HepG2 (cell line): ENCODE measurements around the gene TGFBI. TPM values are rescaled to one million over a fixed set of nuclear protein-coding genes. Genes with fewer than 3 reads are reported as not detected.

Experiments used
- ATAC-seq: fragments of 200-7000 bp; cut with Tn5 transposase; 3 replicates; pipeline ENCODE4 v1.9.1; 2020; ENCODE audit warnings: mild to moderate bottlenecking, moderate library complexity
- BruUV-seq: library from RNA; stranded (reverse); fragments of 400-500 nt; replicated peaks from 2 replicates; lab custom pipeline; 2021; lab: Mats Ljungman, UMichigan
- CTCF ChIA-PET: fragments of 300-600 bp; formaldehyde crosslinking; extraction: SDS; loops from one replicate; lab custom pipeline; 2021; ENCODE audit warnings: low total read pairs, inconsistent platforms, low intra/inter-chr PET ratio; lab: Yijun Ruan, JAX
- POLR2A ChIA-PET: fragments of 350-600 bp; sonication (Branson Sonifier 250); formaldehyde crosslinking; loops from one replicate; lab custom pipeline; 2020; ENCODE audit warnings: antibody characterized with exemption, inconsistent platforms; lab: Yijun Ruan, JAX
- DNase-seq: peaks from one replicate; pipeline ENCODE4 v3.0.0-alpha.2; 2015; ENCODE audit warnings: low spot score
- FAIRE-seq: peaks from 3 replicates; lab custom pipeline; 2011; peaks lifted over from hg19 to GRCh38; lab: Jason Lieb, UNC
- H2AFZ ChIP-seq: one replicate; pipeline ENCODE4 v1.6.1; 2011; ENCODE audit warnings: low read length, inconsistent platforms
- H3K27ac ChIP-seq: fragments of 300-600 bp; 3 replicates; pipeline ENCODE4 v1.8.0; 2011; ENCODE audit warnings: mixed run types, mild to moderate bottlenecking, mixed read lengths, low read length, inconsistent platforms; ENCODE audit not compliant: insufficient read depth; ENCODE audit errors: extremely low read length
- H3K27me3 ChIP-seq, 2 experiments: fragments of 200-600 bp in 1 of 2; 2 replicates in 1 of 2; 3 replicates in 1 of 2; pipeline versions ENCODE4 v1.6.0 to v1.8.0; 2011; ENCODE audit warnings: low read length in 2 of 2, mild to moderate bottlenecking in 2 of 2, moderate library complexity in 2 of 2, inconsistent platforms in 1 of 2; ENCODE audit not compliant: insufficient read depth in 2 of 2, control insufficient read depth in 1 of 2
- H3K36me3 ChIP-seq, 2 experiments: fragments of 200-600 bp in 1 of 2; replicated peaks in 1 of 2; 2 replicates in 1 of 2; 3 replicates in 1 of 2; pipeline versions ENCODE4 v1.5.1 to v1.8.0; 2011; ENCODE audit warnings: low read length in 2 of 2, inconsistent platforms in 1 of 2; ENCODE audit not compliant: insufficient read depth in 2 of 2, control insufficient read depth in 1 of 2
- H3K4me1 ChIP-seq: 2 replicates; pipeline ENCODE4 v1.5.1; 2012; ENCODE audit warnings: low read length, inconsistent platforms; ENCODE audit not compliant: insufficient read depth
- H3K4me2 ChIP-seq: 2 replicates; pipeline ENCODE4 v1.6.0; 2011; ENCODE audit warnings: low read depth, low read length, inconsistent platforms
- H3K4me3 ChIP-seq, 3 experiments: fragments of 200-600 bp in 1 of 3; sonication (generic), shearing (Covaris generic) in 1 of 3; replicated peaks in 1 of 3; 2 replicates each; pipeline ENCODE4 v1.5.1; 2011 to 2016; ENCODE audit warnings: low read length in 3 of 3, inconsistent platforms in 2 of 3, low read depth in 2 of 3, mild to moderate bottlenecking in 2 of 3, control low read depth in 1 of 3, mixed read lengths in 1 of 3; ENCODE audit not compliant: insufficient read depth in 1 of 3
- H3K79me2 ChIP-seq: one replicate; pipeline ENCODE4 v1.6.1; 2011; ENCODE audit warnings: low read length, inconsistent platforms; ENCODE audit not compliant: insufficient read depth
- H3K9ac ChIP-seq: 2 replicates; pipeline ENCODE4 v1.6.0; 2011; ENCODE audit warnings: mild to moderate bottlenecking, low read depth, low read length, inconsistent platforms; ENCODE audit not compliant: insufficient read depth
- H3K9me3 ChIP-seq: 2 replicates; pipeline ENCODE4 v1.5.1; 2012; ENCODE audit warnings: mild to moderate bottlenecking, low read length
- H4K20me1 ChIP-seq: 2 replicates; pipeline ENCODE4 v1.6.0; 2011; ENCODE audit warnings: inconsistent platforms, mild to moderate bottlenecking, low read length, moderate library complexity; ENCODE audit not compliant: insufficient read depth
- SSRP1 ChIP-seq: IDR thresholded peaks from 2 replicates; pipeline ENCODE4 v1.6.1; 2016; ENCODE audit warnings: control low read depth
- TFAP4 ChIP-seq: sonication (generic); IDR thresholded peaks from 2 replicates; pipeline ENCODE4 v1.6.1; 2016; ENCODE audit warnings: low read depth, borderline replicate concordance
- ZBTB38 ChIP-seq: sonication (generic); formaldehyde crosslinking; IDR thresholded peaks from 2 replicates; pipeline ENCODE4 v1.5.1; 2020; ENCODE audit warnings: mild to moderate bottlenecking, missing genetic modification reagents
- ZNF550 ChIP-seq: sonication (generic); formaldehyde crosslinking; IDR thresholded peaks from 2 replicates; pipeline ENCODE4 v1.4.0; 2020; ENCODE audit warnings: mild to moderate bottlenecking, missing genetic modification reagents, borderline replicate concordance
- ZNF556 ChIP-seq: sonication (generic); formaldehyde crosslinking; IDR thresholded peaks from 2 replicates; pipeline ENCODE4 v1.4.0; 2020; ENCODE audit warnings: mild to moderate bottlenecking, missing genetic modification reagents, borderline replicate concordance
- ZNF629 ChIP-seq: sonication (generic); formaldehyde crosslinking; conservative IDR thresholded peaks from 2 replicates; pipeline ENCODE4 v1.5.0; 2020; ENCODE audit warnings: missing genetic modification reagents
- ZNF691 ChIP-seq: sonication (generic); formaldehyde crosslinking; IDR thresholded peaks from 2 replicates; pipeline ENCODE4 v1.4.0; 2020; ENCODE audit warnings: missing genetic modification reagents, low read depth, mild to moderate bottlenecking, borderline replicate concordance
- WGBS: methylation state at CpG from one replicate; pipeline ENCODE4 v1.1.6; 2017; ENCODE audit warnings: low lambda C conversion rate; 5-methylcytosine and 5-hydroxymethylcytosine counted together
- in situ Hi-C: cut with HindIII; loops from 2 replicates; pipeline ENCODE4 v1.10.0; 2017; ENCODE audit warnings: low pct_unique_long_range_greater_than_20kb; ENCODE audit not compliant: extremely low pct_ligation_motif_present
- intact Hi-C: fragments of 100-400 bp; cut with micrococcal nuclease; formaldehyde crosslinking; loops from one replicate; pipeline ENCODE4 v1.10.0; 2022; ENCODE audit not compliant: unreplicated experiment
- polyA plus RNA-seq, 8 experiments: library from polyadenylated mRNA; depleted of rRNA in 3 of 8; stranded (reverse) in 7 of 8; unstranded in 1 of 8; fragments of >200 nt; fragmentation: Illumina TruSeq in 4 of 8; extraction: Trizol in 4 of 8; gene quantifications; 2 replicates each; pipeline versions ENCODE4 v1.2.1 to v1.2.3, GENCODE V29; 2011 to 2016; ENCODE audit warnings: low read depth in 4 of 8, missing spikeins in 1 of 8, mixed read lengths in 1 of 8; ENCODE audit not compliant: insufficient read depth in 1 of 8
- total RNA-seq, 5 experiments: library from RNA; depleted of rRNA; stranded (reverse); fragments of >200 nt; fragmentation: Illumina TruSeq; extraction: Trizol; gene quantifications; 2 replicates each; pipeline ENCODE4 v1.2.3, GENCODE V29; 2016; ENCODE audit warnings: low read depth in 1 of 5

Gene TGFBI
- total and polyA plus RNA-seq, 2 of the 13 experiments (the other 11 are each of a cell fraction or from before 2014, with no cell fraction given), result 275 to 457 TPM

DNA sequence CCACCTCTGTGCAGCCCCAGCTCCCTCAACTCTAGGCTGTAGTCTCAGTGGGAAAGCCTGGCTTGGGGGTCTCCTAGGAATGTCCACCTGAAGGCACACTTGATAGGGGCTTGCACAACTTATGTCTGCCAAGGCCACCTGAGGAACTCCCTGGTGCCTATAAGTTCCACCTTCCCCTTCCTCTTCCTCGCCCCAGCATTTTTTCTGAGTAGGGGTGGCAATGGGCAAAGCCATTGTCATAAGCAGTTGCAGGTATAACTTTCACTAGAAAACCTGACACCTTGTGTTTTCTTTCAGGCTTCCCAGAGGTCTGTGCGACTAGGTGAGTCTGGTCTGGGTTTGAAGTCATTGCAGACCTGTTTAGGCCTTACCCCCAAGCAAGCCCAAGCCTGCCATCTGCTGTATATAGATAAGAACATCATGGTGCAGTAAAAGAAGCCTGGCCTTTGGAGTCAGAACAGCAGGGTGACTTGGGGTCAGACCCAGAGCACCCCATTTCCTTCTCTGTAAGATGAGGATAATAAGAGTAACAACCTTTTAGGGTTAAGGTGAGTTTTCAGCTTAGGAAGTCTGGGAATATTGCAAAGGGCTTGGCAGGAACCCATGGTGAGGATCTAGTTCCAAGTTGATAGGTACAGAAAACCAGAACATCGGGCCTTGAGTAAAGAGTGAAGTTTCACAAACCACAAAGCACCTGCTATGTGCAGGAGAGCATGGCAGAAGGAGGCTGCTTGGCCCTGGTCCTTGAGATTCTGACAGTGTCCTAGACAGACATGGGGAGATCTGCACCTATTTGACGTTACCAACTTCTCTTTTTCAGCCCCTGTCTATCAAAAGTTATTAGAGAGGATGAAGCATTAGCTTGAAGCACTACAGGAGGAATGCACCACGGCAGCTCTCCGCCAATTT, 33.8 kb downstream of the TGFBI start (continued):
- no peak for TF ChIP-seq ZNF556 (CRISPR knock-in tag)
- no peak for TF ChIP-seq ZNF691 (CRISPR knock-in tag)

DNA sequence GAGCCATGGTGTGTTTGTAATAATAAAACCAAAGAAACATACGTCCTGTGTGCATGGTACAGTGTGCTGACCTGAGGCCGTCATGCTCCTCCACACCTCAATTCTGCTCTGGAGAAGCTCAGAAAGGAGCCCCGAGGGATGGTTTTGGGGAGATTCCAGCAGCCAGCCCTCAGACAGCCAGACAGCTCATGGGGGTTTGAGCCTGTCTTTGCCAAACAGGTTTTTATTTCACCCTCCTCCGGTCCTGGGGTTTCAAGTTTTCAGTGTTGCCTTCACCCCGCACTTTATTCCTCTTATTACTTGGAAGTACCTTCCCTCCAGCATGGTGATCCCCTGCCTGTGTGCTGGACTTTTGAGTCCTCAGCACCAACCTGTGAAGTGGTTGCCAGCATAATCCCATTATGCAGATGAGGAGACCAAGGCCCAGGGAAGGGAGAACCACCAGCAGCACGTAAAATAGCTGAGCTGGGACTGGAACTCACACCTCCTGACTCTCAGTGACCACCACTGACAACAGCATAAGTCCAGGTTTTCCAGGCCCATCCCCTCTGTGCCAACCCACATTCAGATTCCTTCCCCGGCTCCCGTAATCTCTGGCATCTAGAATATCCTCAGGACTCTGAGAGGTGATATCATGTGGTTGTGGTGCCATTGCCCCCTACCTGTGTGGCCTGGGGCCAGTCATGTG, 35.1 kb downstream of the TGFBI start:
- H4K20me1 ChIP-seq, result no peaks in the 10 kb centered on the region
- ATAC-seq, result no peak
- H3K4me3 ChIP-seq, result no peak overlapping the region
- no peak overlapping the region for H3K4me2 ChIP-seq
- TF ChIP-seq ZNF550 (CRISPR knock-in tag) (no peak), TFAP4 (no peak), ZNF629 (CRISPR knock-in tag) (peak; percentile 58), SSRP1 (0 out of 2 replicates have a peak, but pooled peaks have one; percentile 42), ZBTB38 (no peak)
- BruUV-seq, result no TSS peak
- no peak overlapping the region for H3K27ac ChIP-seq
- CTCF ChIA-PET, result interaction anchor here (2.7 kb wide), 1 partner anchor 176 kb away, joined by 12 read pairs; no protein-coding TSS in a partner anchor
- 0 out of 2 replicates have a peak, but pooled peaks cover 4% of the 10 kb centered on the region for H3K9me3 ChIP-seq
- no peak for DNase-seq
- H3K27me3 ChIP-seq, result no peaks in the 10 kb centered on the region
- in situ Hi-C loops, result loop anchor here (5.0 kb wide), 2 partner anchors 37 to 122 kb away; partner anchors contain the start of gene TGFBI
- H2AFZ ChIP-seq, result no peak overlapping the region
- H3K9ac ChIP-seq, result no peak overlapping the region
- intact Hi-C loops, result loop anchor here (1.0 to 2.0 kb wide), 2 partner anchors 75 to 107 kb away; no protein-coding TSS in a partner anchor
- H3K36me3 ChIP-seq, result peaks cover 30 to 52% of the 10 kb centered on the region in 2 experiments
- FAIRE-seq, result no peak
- peaks cover 55% of the 10 kb centered on the region for H3K4me1 ChIP-seq
- POLR2A ChIA-PET, result interaction anchor here (1.0 to 2.4 kb wide), 3 partner anchors 10 to 36 kb away, joined by 3 to 11 read pairs (median 6); partner anchors contain the start of gene TGFBI
- no peaks in the 10 kb centered on the region for H3K79me2 ChIP-seq
- WGBS, result over 99% methylated on average over 8 of the region's 8 CpGs
